Keratinocyte (primary cell): Measurements from ENCODE around the gene KIF3C. TPM values are rescaled to one million over a fixed set of nuclear protein-coding genes. Genes with fewer than 3 reads are reported as not detected.
A peak's percentile ranks its signal among the peaks of the same experiment; 100 is the strongest.
"Not testable (repeated sequence)": the region's sequence is repeated elsewhere in the genome, so short reads cannot be mapped to it uniquely, and the experiment has no call there.

Experiments used
- DNase-seq: peaks from one replicate; pipeline ENCODE4 v3.0.0-alpha.2; 2011; ENCODE audit warnings: low read depth, missing footprints, low spot score
- FAIRE-seq: peaks from 2 replicates; lab custom pipeline; 2011; peaks lifted over from hg19 to GRCh38; lab: Jason Lieb, UNC
- H2AFZ ChIP-seq: 2 replicates; pipeline ENCODE4 v1.6.0; 2012; ENCODE audit warnings: low read length, control low read depth, inconsistent platforms; ENCODE audit not compliant: control insufficient read depth
- H3K27ac ChIP-seq: 2 replicates; pipeline ENCODE4 v1.5.1; 2011; ENCODE audit warnings: low read length; ENCODE audit not compliant: control insufficient read depth, insufficient read depth
- H3K27me3 ChIP-seq: 3 replicates; pipeline ENCODE4 v1.6.0; 2011; ENCODE audit warnings: low read length; ENCODE audit not compliant: control insufficient read depth, insufficient read depth; ENCODE audit errors: extremely low read depth
- H3K36me3 ChIP-seq, 2 experiments: 2 replicates in 1 of 2; 3 replicates in 1 of 2; pipeline ENCODE4 v1.5.1; 2011; ENCODE audit warnings: low read length in 2 of 2, mild to moderate bottlenecking in 1 of 2; ENCODE audit not compliant: control insufficient read depth in 2 of 2, insufficient read depth in 2 of 2; ENCODE audit errors: extremely low read depth in 1 of 2
- H3K4me1 ChIP-seq: 3 replicates; pipeline ENCODE4 v1.5.1; 2011; ENCODE audit warnings: low read length; ENCODE audit not compliant: control insufficient read depth, insufficient read depth; ENCODE audit errors: extremely low read depth
- H3K4me2 ChIP-seq: 3 replicates; pipeline ENCODE4 v1.6.0; 2011; ENCODE audit warnings: low read depth, low read length; ENCODE audit not compliant: control insufficient read depth, insufficient read depth; ENCODE audit errors: extremely low read depth
- H3K4me3 ChIP-seq, 3 experiments: fragments of 200-600 bp in 1 of 3; sonication (generic) in 1 of 3; 2 replicates in 2 of 3; 3 replicates in 1 of 3; pipeline ENCODE4 v1.5.1; 2011 to 2016; ENCODE audit warnings: low read length in 3 of 3, mild to moderate bottlenecking in 3 of 3, control low read depth in 2 of 3, inconsistent platforms in 1 of 3, low read depth in 1 of 3, mixed read lengths in 1 of 3, mixed run types in 1 of 3, moderate library complexity in 1 of 3; ENCODE audit not compliant: control insufficient read depth in 2 of 3, insufficient read depth in 2 of 3; ENCODE audit errors: extremely low read depth in 1 of 3
- H3K79me2 ChIP-seq: 2 replicates; pipeline ENCODE4 v1.6.0; 2012; ENCODE audit warnings: low read length; ENCODE audit not compliant: control insufficient read depth, insufficient read depth
- H3K9ac ChIP-seq: 3 replicates; pipeline ENCODE4 v1.6.0; 2011; ENCODE audit warnings: low read length; ENCODE audit not compliant: control insufficient read depth, insufficient read depth; ENCODE audit errors: extremely low read depth
- H3K9me1 ChIP-seq: 3 replicates; pipeline ENCODE4 v1.6.0; 2011; ENCODE audit warnings: low read length; ENCODE audit not compliant: control insufficient read depth, insufficient read depth; ENCODE audit errors: extremely low read depth
- H3K9me3 ChIP-seq: 2 replicates; pipeline ENCODE4 v1.5.1; 2012; ENCODE audit warnings: low read depth, low read length; ENCODE audit not compliant: control insufficient read depth
- H4K20me1 ChIP-seq: 3 replicates; pipeline ENCODE4 v1.6.0; 2011; ENCODE audit warnings: low read length; ENCODE audit not compliant: control insufficient read depth, insufficient read depth; ENCODE audit errors: extremely low read depth
- EZH2 ChIP-seq: IDR thresholded peaks from one replicate; pipeline ENCODE4 v1.6.1; 2012; ENCODE audit warnings: inconsistent platforms, mild to moderate bottlenecking, low read length, moderate library complexity
- dilution Hi-C: fragments of 300-500 bp; cut with MboI; formaldehyde crosslinking; loops from one replicate; pipeline ENCODE4 v1.7.0; 2020; ENCODE audit warnings: low sequenced_read_pairs; ENCODE audit not compliant: extremely low pct_ligation_motif_present
- polyA plus RNA-seq, 5 experiments: library from polyadenylated mRNA; depleted of rRNA in 3 of 5; stranded (reverse) in 3 of 5; stranded (forward) in 1 of 5; unstranded in 1 of 5; fragments of >200 nt; gene quantifications; 1 replicate in 1 of 5; 2 replicates in 3 of 5; 3 replicates in 1 of 5; pipeline versions ENCODE4 v1.2.1 to v1.2.3, GENCODE V29; 2011 to 2012; ENCODE audit warnings: missing spikeins in 2 of 5, low read depth in 1 of 5, low replicate concordance in 1 of 5
- TF ChIP-seq, protein P1 (sequence below), 3 experiments: IDR thresholded peaks in 1 of 3; conservative IDR thresholded peaks in 1 of 3; optimal IDR thresholded peaks in 1 of 3; 2 replicates in 2 of 3; 3 replicates in 1 of 3; pipeline versions ENCODE3 to v1.5.1; 2011; ENCODE audit warnings: low read length in 3 of 3, mild to moderate bottlenecking in 3 of 3, moderate library complexity in 2 of 3, control low read depth in 1 of 3, inconsistent platforms in 1 of 3; ENCODE audit not compliant: insufficient read depth in 2 of 3; ENCODE audit errors: extremely low read depth in 1 of 3

KIF3C gene
- polyA plus RNA-seq, 1 donor (not counting 4 experiments of a cell fraction or from before 2014, with no cell fraction given), result 6.5 TPM

DNA sequence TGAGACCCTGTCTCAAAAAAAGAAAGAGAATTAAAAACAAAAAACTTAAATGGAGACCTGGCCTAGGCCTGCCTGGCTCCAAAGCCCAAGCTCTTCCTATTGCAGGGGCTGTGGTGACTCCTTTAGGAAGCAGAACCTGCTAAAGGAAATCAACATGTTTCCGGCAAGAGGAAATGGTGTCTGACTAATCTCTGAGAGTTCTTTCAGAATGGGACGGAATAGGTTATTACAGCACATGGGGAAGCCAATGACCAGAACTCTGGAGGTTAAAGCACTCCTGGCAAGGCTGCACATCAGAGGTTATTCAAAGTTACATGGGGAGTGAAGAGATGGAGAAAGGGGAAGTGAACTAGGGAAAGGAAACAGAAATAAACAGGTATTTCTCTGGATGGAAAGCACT lies 21.4 kb downstream of the KIF3C start:
- DNase-seq, result no peak
- peak; percentile 89 for FAIRE-seq
- Histone ChIP-seq H3K27ac (no peak overlapping the region), H3K4me2 (peak overlapping the region; percentile 17), H3K9me1 (no peaks in the 10 kb centered on the region), H3K9ac (no peak overlapping the region), H3K9me3 (no peaks in the 10 kb centered on the region), H3K4me3 (no peak overlapping the region), H3K27me3 (no peaks in the 10 kb centered on the region), H3K79me2 (peaks cover 8% of the 10 kb centered on the region), H3K36me3 (peaks cover 0 to 5% of the 10 kb centered on the region in 2 experiments), H3K4me1 (peaks cover 15% of the 10 kb centered on the region), H4K20me1 (no peaks in the 10 kb centered on the region), H2AFZ (no peak overlapping the region)
- dilution Hi-C loops, result no loop called here
- no peak for TF ChIP-seq EZH2
- TF ChIP-seq, protein P1, sequence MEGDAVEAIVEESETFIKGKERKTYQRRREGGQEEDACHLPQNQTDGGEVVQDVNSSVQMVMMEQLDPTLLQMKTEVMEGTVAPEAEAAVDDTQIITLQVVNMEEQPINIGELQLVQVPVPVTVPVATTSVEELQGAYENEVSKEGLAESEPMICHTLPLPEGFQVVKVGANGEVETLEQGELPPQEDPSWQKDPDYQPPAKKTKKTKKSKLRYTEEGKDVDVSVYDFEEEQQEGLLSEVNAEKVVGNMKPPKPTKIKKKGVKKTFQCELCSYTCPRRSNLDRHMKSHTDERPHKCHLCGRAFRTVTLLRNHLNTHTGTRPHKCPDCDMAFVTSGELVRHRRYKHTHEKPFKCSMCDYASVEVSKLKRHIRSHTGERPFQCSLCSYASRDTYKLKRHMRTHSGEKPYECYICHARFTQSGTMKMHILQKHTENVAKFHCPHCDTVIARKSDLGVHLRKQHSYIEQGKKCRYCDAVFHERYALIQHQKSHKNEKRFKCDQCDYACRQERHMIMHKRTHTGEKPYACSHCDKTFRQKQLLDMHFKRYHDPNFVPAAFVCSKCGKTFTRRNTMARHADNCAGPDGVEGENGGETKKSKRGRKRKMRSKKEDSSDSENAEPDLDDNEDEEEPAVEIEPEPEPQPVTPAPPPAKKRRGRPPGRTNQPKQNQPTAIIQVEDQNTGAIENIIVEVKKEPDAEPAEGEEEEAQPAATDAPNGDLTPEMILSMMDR (optimal IDR thresholded peaks at IDR 0.05 in 1 of 3, IDR thresholded peaks at IDR 0.05 in 1 of 3, conservative IDR thresholded peaks at IDR 0.05 in 1 of 3; ENCODE audit: extremely low read depth in 1 of 3, insufficient read depth in 2 of 3, low read length in 3 of 3), result no peak

DNA sequence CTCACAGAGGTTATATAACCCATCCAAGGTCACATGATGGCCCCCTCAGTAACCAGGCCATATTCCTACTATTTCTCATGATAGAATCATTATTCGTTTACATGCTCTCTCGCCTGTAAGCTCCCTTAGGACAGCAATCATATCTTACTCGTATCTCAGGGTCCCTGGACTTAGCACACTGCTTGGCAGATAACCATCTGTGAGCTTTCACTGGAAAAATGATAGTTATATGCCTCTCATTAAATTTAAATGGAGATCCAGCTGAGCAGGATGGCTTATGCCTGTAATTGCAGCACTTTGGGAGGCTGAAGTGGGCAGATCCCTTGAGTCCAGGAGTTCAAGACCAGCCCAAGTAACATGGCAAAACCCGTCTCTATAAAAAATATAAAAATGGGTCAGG lies 21.9 kb downstream of the KIF3C start:
- H3K4me2 ChIP-seq, result no peak overlapping the region
- no peaks in the 10 kb centered on the region for H4K20me1 ChIP-seq
- dilution Hi-C loops, result no loop called here
- no peak for FAIRE-seq
- no peak for DNase-seq
- no peak overlapping the region for H3K4me3 ChIP-seq
- H3K36me3 ChIP-seq, result peaks cover 0 to 5% of the 10 kb centered on the region in 2 experiments
- TF ChIP-seq, protein P1 (optimal IDR thresholded peaks at IDR 0.05 in 1 of 3, IDR thresholded peaks at IDR 0.05 in 1 of 3, conservative IDR thresholded peaks at IDR 0.05 in 1 of 3; ENCODE audit: extremely low read depth in 1 of 3, insufficient read depth in 2 of 3, low read length in 3 of 3), result no peak
- TF ChIP-seq EZH2, result no peak
- peaks cover 15% of the 10 kb centered on the region for H3K4me1 ChIP-seq
- no peak overlapping the region for H2AFZ ChIP-seq
- no peaks in the 10 kb centered on the region for H3K9me3 ChIP-seq
- no peak overlapping the region for H3K9ac ChIP-seq
- no peak overlapping the region for H3K27ac ChIP-seq
- no peaks in the 10 kb centered on the region for H3K9me1 ChIP-seq
- no peaks in the 10 kb centered on the region for H3K27me3 ChIP-seq
- peaks cover 8% of the 10 kb centered on the region for H3K79me2 ChIP-seq

DNA sequence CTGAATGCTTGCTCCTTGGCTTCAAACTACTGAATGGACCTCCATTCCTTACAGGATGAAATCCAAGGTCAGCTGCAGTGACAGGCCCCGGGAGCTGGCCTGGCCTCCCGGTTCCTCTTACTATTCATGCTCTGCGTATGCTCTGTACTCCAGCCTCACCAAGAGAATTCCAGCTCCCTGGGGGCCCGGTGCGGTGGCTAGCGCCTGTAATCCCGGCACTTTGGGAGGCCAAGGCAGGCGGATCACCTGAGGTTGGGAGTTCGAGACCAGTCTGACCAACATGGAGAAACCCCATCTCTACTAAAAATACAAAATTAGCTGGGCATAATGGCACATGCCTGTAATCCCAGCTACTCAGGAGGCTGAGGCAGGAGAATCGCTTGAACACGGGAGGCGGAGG lies 23.7 kb downstream of the KIF3C start:
- H3K9me3 ChIP-seq, H3K4me3 ChIP-seq, H3K27ac ChIP-seq, dilution Hi-C loops, H2AFZ ChIP-seq, DNase-seq, FAIRE-seq, H3K27me3 ChIP-seq, H3K79me2 ChIP-seq, H3K9ac ChIP-seq, H3K4me1 ChIP-seq, H3K9me1 ChIP-seq, H3K36me3 ChIP-seq, H4K20me1 ChIP-seq, H3K4me2 ChIP-seq: not testable (repeated sequence)
